Upper lobe of left lung (tissue), 4 donors: Measurements from ENCODE around the gene EVC2.

Source experiments
- CTCF ChIP-seq, 6 experiments: fragments of 450-650 bp in 4 of 6; fragments of 200-600 bp in 2 of 6; sonication (generic) in 2 of 6; IDR thresholded peaks; one replicate each; pipeline ENCODE4 v1.5.1; 2016 to 2019; ENCODE audit warnings: antibody characterized with exemption in 6 of 6
- POLR2A ChIP-seq, 4 donors: fragments of 450-650 bp; IDR thresholded peaks; one replicate each; pipeline ENCODE4 v1.5.1; 2016 to 2017; ENCODE audit warnings: antibody characterized with exemption in 4 of 4, mild to moderate bottlenecking in 2 of 4

- no peak for TF ChIP-seq CTCF (IDR thresholded peaks at IDR 0.05)
- TF ChIP-seq POLR2A (IDR thresholded peaks at IDR 0.05): no peak
These were observed 147.1 kb downstream of the EVC2 start for GRCh38 chr4:5561286-5561685.
